Measurements from ENCODE around the gene PTPRQ.
"Not testable (repeated sequence)": the region's sequence is repeated elsewhere in the genome, so short reads cannot be mapped to it uniquely, and the experiment has no call there.

The PTPRQ gene

DNA sequence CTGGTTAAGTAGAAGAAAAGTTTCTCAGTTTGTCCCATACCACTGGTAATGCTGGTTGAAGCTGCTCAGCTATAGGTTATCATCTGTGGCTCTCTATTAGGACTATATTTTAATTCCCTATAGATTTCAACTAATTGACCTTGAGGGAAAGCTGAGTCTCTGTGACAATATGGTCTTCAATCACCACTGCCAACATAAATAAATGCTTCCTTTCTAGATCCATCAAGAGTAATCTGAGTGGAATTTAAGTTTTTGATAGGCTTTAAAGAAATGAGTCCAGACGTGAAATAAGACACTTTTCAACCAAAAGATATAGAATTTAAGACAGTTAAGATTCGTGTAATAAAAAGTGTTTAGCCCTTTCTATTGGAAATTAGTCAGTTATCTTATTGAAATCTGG lies 199.9 kb downstream of the PTPRQ start:
- no peak for DNase-seq

DNA sequence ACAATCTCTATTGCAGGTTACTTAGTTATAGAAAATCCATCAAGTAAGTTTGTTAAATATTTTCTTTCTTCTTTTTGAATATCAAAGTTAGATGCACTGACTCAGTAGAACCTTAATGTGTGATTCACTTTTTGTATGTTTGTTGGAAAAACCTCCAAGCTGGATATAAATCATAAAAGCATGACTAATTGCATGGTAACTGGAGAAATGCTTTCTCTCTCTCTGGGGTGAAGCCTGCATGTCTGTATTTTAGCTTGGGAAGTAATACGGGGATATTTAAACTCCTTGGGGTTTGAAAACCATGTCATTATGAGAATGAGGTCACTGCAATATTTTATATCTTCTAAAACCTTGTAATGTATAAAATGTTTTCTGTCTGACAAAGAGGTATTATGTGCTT lies 204.8 kb downstream of the PTPRQ start:
- DNase-seq = no peak

DNA sequence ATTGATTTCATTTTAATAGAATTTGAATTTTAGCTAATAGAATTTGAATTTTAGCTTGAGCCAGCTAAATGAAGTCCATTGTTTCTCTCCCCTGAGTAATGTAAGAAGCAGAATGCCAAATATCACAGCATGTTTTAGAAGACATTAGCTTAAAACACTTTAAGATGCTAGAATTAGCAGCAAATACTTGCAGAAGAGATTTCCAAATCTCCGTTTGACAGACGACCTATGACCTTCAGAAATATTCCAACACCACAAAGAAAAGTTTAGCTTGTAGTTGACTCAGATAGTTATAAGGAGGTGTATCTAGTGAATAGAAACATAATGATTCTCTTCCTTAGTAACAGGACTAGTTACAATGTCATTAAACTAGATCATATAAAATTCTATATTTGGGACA lies 211.7 kb downstream of the PTPRQ start:
- DNase-seq = no peak

DNA sequence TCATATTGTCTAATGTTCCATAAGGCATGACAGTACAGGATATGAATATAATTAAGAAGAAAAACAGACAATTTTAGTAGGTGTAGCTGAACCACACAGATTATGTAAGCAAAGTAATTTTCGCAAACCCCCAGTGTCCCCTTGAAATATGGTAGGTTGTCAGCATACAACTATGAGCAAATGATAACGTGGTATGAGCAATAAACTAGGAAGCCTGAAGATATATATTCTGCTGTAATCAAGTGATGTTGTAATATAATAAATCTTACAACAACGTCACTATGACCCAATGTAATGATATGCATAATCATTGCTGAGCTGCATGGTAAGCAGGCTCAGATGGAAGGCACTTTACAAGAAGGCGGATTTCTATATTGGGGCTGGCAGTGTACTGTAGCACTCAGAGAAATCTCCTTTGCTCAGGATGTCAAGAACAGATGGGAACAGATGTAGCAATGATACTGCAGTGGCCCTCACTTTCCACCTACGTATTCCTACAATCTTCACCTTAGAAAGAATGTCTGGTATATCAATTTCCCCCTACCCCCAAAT lies 215.6 kb downstream of the PTPRQ start:
- no peak for DNase-seq

DNA sequence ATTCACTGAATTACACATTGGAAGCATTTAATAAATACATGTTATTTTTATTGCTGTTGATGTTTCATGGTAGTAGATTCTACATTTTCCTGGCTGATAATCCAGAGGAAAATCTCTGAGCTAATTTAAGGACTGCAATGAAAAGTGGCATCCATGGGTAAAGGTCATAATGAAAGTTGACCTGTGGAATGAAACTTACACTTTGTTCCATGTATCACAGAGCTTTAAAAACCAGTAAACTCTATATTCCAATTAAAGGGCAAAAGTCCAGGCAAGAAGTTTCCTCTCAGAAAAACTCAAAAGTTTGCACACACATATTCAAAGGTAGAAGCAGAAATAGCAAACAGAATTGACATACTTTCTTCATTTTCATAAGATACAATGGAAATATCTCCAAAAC lies 218.6 kb downstream of the PTPRQ start:
- no peak for DNase-seq

DNA sequence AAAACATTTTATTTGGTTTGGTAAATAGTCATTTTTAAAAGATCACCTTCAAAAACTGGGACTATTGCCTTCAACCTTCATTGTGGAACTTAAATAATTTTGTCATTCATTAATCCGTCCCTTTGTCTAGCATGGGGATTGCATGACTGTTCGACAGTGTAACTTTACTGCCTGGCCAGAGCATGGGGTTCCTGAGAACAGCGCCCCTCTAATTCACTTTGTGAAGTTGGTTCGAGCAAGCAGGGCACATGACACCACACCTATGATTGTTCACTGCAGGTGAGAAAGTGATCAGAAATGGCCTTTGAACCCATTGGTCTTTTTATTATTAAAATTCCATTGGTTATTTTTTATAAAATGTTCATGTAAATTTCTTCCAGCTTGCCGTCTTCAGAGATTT lies 226.2 kb downstream of the PTPRQ start:
- no peak for DNase-seq

DNA sequence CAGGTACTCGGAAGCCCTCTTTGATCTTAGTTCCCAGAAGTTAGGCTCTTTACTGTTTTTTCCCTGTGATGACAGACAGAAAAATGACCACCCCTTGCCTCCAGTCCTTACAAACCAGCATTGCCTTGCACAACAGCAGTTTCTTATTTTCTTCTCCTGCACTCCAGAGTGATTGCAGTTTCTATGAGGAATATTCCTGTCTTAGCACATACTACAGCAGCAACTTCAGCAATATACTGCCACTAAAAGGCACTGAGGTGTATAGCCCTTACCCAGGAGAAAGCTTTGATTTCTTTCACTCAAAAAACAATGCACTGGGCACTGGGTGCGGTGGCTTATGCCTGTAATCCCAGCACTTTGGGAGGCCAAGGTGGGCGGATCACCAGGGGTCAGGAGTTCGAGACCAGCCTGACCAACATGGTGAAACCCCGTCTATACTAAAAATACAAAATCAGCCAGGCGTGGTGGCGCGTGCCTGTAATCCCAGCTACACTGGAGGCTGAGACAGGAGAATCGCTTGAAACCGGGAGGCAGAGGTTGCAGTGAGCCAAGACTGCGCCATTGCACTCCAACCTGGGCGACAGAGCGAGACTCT lies 232.1 kb downstream of the PTPRQ start:
- not testable (repeated sequence) for DNase-seq

DNA sequence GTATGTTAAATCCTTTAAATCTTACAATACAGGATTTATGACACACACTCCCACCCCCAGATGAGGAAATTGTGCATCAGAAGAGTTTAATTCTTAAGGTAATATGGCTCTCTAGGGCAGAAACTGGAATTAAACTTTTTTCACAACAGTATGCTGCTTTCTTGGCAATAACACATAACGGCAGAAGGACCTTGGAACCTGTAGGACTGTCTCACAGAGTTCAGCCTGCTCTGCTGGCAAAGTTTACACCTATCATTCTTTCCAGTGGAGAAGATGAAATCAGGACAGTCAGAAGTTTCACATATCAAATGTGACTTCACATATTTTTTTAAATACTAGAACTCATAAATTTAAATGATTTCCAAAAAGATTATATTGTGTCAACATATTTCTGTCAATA lies 232.8 kb downstream of the PTPRQ start:
- no peak for DNase-seq

DNA sequence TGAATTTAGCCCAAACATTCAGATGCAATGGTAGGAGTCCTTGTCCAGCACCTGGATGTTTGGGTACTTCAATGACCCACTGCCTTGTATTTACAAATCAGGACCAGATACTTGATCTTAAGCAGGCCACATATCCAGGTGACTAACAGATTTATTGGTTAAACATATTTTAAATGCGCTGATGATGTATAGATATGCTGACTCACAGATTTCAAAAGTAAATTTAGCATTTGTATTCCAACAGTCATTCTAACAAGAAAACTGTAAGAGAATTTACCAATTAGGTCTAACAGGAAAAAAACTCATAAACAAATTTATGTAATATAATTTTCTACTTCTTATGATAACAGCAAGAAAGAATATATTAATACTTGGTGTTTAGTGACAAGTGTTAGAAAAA lies 234.0 kb downstream of the PTPRQ start:
- DNase-seq = no peak

DNA sequence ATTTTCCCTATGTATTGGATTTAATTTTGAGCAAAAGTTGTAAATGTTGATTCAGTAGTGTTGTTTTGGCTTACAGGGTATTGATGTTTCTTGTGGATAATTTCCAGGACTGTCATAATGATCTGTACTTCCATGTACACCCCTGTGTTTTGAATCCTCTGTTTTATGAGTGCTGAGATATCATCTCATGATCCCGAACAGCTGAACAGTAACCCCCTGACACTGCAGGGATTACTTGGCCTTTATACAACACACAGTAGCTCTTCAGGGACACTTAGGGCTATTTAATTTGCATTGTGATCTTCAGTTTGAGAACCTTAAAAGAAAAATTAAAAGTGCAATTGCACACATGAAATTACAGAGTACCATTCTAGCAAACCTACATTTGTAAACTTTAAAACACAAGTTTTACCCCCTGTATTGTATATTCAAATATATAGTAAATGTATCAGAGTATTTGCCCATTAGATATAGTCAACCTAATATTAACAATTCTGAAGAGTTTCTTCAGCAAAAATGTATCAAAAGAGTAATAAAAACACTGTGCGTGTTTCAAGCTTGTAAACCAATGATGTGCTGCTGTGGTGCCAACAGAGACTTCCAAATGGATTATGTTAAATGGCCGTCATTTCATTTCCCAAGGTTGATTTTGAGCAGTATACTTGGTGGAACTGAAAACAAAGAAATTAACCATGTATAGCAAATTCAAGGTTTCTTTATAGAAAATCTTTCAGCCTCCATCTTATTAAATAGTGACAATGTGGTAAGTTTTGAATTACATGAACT lies 235.5 kb downstream of the PTPRQ start:
- DNase-seq = no peak

DNA sequence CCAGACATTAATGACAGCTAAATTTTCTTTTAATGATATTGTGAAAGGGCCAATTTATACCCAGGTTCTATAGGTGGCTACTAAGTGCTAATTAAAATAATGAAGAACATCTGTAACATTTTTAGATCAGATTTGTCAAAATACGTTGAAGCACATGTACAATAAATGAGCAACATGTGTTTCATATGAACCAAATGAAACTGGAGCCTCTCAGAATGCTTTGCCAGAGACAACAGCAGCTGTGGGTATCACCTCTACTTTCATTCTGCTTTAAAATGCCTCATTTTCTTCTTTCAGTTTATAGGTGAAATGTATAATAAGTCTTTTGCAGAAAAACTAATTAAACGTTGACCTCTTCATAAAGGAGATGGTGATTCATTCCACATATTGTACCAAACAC lies 237.3 kb downstream of the PTPRQ start:
- no peak for DNase-seq

DNA sequence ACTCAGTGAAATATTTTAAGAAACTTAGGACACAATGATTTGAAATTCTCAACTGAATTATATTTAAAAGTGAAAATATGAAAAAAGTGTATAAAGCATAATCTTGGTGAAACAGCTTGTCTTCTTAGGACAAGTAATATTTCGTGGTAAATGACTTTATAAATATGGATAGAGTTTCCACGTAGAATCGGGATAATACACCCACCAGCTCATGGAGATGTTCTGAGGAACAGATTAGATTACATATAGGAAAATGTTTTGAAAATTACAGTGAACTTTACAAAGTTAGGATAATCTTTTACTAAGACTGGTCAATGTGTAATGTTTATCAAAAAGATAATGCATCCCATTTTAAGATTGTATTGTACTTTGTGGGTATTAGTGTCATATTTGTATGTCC lies 237.8 kb downstream of the PTPRQ start:
- DNase-seq = no peak

DNA sequence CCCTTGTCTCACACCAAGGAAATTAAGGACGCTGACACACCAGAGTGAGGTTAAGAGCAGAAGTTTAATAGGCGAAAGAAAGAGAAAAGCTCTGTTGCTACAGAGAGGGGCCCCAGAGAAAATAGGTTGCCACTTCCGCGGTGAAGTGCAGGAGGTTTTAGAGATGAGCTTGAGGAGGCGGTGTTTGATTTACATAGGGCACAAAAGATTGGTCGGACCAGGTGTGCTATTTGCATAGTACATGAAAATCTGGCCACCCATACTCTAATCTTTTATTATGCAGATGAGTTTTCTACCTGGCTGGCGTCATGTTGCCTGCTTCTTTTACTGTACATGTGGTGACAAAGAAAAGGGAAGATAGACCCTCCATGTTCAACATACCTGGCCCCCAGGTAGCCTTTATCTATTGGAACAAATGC lies 240.1 kb downstream of the PTPRQ start:
- DNase-seq = no peak

DNA sequence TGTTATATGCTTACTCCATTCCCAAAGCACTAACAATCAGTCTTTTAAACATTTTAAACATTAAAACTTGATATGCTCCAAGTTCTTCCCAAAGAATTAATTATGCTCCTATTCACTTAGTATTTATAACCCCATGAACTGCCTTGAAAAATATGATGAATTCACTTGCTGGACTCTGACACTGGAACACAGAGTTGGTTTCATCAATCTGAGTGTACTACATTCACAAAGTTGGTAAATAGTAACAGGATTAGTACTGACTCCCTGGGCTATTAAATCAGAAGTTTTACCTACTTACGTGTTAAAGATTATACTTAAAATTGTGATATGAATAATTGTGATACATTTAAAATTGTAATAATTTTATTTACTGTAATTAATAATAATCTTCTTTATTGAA lies 246.1 kb downstream of the PTPRQ start:
- no peak for DNase-seq

DNA sequence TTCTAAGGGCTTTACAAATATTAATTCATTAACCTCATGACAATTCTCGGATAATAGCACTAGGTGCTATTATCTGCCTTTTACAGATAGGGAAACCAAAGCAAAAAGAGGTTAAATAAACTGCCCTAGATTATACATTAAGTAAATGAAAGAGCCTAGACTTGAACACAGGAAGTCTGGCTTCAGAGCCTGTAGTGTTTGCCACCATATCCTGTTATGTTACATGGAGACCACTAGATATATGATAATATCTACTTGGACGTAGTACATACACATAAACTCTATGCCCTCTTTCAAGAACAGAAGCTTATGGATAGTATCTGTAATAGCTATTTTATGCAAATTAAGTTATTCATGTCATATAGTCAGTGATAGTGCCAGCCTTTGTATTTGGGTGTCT lies 246.5 kb downstream of the PTPRQ start:
- no peak for DNase-seq

DNA sequence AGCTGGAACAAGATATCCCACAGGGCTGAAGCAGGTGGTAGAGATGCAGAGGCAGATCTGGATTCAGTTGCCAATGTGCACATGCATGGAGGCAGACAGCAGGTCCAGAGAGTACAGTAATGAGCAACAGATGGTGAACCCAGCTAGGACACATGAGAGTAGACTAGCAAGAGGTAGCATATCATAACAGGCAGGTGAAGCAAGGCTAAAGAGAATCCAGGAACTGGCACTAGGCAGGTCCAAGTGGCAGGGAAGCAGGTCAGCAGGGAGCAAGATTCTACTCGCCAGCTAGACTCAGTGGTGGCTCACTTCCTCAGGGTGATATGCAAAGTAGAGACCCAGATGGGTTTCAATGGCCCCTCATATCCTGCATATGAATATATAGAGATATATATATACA lies 248.1 kb downstream of the PTPRQ start:
- no peak for DNase-seq

DNA sequence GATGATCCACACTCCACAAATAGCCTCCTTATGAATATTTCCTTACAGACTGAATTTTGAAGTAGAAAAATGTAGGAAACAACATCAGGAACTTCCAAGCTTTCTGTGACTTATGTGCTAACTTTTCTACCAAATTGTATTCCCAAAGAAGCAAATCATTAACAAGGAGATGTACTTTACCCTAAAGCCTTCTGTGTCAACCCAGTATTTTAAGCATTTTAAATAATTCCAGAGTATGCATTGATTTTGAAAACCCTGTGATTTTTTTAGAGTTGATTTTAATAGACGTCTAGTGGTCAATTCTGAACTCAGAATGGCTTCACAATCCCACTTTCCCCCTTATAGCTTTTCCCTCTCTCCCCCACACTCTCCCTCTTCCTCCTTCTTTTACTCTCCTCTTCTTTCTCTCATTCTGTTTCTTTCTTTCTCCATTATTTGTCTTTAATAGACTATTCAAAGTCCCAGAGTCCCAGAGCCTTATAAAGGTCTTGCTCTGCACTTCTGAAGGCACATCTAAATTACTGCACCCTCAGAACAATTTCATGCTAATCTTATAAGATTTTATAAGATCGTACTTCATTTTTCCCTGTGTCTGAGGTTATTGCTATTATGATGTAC lies 253.3 kb downstream of the PTPRQ start:
- DNase-seq = no peak

DNA sequence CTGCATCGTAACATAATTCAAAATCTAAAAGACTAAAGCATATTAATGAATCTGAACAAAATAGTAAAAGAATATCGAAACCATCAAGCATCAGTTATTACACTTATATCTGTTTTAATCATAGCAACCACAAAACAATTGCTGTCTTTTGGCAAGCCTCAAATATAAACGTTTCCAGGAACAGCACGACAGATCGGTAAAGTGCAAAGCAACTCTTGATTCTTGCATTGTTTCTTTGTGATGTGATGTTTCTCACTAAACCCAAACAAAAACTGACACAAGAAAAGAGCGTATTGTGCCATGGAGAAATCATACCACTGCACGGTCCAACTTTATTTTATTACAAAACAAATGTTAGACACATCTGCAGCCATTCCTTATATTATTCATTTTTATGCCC lies 254.2 kb downstream of the PTPRQ start:
- no peak for DNase-seq

DNA sequence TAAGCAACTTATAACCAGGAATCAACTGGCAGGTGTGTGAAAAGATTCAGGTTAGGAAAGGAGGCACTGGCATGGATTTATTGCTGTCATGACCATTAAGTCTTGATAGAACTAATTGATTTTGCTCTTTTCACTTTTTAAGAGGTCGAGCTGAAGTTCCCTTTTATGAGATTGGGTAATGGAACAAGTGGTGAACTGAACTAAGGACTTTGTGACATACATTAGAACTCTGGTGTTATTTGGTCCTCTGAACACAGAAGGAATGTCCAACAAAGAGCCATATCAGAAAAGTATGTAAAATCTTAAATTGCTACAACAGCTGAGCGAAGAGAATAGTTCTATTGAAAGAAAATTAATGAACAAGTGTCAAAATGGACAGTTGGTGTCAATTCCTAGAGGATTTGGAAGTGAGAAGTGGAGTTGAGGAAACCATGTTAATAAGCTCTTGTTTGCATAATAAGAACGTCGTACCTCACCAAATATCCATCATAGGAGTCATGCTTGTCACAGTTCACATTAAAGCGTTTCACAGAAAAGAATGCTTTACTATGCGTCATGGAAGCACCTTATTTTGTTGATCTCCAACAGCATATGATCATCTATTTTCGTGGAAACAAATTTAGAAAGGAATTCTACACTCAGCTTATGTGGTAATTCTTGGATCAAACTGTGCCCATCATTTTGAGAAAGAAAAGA lies 255.0 kb downstream of the PTPRQ start:
- DNase-seq = no peak

DNA sequence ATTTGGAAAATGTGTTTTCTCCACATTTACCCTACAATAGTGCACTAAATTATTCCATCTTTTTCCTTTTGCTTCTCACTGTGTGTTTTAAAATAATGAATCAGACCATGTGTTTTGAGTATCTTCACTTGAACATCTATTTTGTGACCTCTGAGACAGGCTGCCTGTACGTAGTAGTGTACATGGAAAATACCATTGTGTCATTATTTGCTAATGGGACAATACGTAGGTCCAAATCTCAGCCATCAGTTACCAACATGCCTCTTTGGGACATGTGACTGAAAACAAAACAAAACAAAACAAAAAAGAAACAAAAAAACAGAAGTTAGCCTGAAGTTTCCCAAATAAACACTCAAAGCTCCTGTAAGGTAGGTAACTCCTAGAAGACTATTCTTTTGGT lies 256.3 kb downstream of the PTPRQ start:
- DNase-seq = no peak

DNA sequence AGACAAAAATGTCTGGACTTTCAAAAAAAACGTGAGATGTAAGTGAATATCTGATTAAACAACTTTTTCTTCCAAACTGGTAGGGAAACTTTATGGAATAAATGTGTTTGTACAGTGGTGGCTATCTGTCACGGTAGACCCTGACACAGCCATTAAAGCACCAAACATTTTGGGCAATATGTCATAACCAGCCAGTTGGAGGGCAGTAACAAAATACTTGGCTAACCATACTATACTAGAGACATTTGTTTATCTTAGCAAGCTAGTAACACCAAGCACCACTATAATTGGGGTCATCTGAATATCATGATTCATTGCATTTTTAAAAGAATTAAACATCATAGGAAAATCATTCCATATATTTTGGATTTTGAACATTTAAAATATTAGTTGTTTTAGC lies 257.4 kb downstream of the PTPRQ start:
- DNase-seq = no peak

DNA sequence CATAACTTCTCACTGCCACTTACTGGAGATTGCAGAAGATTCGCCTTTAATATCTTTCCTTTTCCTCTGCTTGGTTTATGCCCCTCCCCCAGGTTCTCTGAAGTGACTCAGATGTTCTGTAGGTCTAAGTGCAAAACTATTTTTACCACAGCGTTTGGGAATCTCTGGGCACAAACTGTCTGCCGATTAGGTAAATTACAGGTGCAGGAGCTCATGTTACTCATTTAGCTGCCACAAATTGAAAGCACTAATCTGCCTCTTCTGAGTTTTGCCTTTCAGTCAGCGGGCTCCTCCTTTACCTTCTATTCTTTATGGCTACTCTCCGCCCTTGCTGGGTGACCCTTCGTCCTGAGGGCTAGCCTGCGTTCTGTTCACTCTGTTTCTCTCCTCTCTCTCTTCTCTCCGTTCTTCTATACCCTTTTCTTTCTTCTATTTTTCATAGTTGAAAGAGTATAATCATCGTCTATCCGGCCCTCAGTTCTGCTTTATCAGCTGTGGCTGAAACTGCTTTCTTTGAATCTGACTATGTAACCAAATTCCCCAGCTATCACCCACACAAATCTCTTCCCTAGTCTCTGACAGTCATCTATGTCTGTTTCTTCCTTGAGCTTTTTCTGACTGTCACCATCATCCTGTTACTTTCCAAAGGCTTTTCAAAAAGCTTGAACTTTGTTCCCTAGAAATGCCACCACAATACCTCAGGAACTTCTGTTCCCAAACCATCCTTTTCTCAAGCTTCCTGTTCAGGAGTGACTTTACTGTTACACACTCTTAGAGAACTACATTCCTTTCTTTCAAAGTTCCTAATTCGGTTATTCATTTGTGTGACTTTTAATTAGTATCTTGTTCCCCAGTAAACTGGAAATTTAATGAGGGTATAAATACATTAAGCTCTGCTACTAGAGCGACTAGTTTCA lies 259.1 kb downstream of the PTPRQ start:
- no peak for DNase-seq

DNA sequence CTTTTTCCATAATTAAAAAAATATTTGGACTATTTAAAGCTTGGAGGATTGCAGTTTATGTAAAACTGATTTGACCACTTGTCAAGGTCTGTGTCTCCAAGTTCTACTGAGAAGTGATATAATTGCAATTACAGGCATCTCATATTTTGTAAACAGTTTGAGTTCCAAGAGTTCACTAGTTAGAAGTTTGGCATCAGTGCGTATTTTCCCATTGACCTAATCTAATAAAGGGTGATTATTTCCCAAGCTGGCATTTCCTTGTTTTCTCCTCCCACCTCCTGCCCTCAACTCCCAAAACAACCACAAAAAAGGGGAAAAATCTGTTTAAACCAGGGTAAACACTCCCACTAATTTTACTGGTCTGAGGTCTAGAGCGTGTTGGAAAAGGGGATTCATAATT lies 260.4 kb downstream of the PTPRQ start:
- no peak for DNase-seq
